ENCODE data around the gene NKX1-1. TPM values are rescaled to one million over a fixed set of nuclear protein-coding genes. Genes with fewer than 3 reads are reported as not detected.

The NKX1-1 gene
- total and polyA plus RNA-seq, 2 experiments from 2014 or later, result not detected

DNA sequence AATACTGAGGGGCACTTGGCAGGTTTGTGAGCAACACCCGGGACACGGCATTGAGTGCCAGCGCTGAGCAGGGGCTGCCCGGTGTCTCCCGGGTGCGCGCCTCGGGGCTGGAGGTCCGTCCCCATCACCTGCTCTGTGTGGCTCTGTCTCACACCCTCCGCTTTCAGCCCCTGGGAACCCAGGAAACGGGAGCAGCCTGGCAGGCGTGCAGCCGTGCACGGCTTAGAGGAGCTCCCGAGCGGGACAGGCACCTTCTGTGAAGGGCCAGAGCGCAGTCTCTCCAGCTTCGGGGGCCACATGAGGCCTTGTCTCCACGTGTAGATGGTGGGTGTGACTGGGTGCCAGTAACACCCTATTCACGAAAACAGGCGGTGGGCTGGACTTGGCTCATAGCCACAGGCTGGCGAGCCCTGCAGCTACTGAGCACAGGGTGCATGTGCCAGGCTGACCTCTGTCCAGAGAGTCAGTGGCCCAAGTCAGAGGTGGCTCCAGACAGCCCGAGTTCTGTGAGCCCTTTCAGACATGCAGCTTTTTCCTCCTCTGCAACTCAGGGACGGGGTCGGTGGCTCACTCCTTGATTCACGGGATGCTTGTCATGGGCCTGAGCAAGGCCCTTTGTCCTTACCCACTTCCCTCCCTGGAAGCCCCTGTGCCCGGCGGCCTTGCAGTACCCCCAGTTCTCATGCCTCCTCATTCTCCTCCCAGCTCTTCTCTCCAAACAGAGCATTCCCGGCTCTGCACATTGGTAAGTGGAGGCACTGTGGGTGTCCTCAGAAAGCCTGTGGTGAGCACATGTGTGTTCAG, 35.7 kb downstream of the NKX1-1 start (continued):
- TF ChIP-seq, protein P1, sequence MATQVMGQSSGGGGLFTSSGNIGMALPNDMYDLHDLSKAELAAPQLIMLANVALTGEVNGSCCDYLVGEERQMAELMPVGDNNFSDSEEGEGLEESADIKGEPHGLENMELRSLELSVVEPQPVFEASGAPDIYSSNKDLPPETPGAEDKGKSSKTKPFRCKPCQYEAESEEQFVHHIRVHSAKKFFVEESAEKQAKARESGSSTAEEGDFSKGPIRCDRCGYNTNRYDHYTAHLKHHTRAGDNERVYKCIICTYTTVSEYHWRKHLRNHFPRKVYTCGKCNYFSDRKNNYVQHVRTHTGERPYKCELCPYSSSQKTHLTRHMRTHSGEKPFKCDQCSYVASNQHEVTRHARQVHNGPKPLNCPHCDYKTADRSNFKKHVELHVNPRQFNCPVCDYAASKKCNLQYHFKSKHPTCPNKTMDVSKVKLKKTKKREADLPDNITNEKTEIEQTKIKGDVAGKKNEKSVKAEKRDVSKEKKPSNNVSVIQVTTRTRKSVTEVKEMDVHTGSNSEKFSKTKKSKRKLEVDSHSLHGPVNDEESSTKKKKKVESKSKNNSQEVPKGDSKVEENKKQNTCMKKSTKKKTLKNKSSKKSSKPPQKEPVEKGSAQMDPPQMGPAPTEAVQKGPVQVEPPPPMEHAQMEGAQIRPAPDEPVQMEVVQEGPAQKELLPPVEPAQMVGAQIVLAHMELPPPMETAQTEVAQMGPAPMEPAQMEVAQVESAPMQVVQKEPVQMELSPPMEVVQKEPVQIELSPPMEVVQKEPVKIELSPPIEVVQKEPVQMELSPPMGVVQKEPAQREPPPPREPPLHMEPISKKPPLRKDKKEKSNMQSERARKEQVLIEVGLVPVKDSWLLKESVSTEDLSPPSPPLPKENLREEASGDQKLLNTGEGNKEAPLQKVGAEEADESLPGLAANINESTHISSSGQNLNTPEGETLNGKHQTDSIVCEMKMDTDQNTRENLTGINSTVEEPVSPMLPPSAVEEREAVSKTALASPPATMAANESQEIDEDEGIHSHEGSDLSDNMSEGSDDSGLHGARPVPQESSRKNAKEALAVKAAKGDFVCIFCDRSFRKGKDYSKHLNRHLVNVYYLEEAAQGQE (IDR thresholded peaks at IDR 0.05; ENCODE audit: unreplicated experiment), result no peak
- no peak for TF ChIP-seq ZNF331 (CRISPR knock-in tag; IDR thresholded peaks at IDR 0.05; ENCODE audit: low read depth)
- TF ChIP-seq POLR2AphosphoS5 (IDR thresholded peaks at IDR 0.05; ENCODE audit: low read depth), result no peak
- TF ChIP-seq STAT1 (IDR thresholded peaks at IDR 0.05; ENCODE audit: unreplicated experiment), result no peak
- TF ChIP-seq CREB1 (CRISPR knock-in tag; IDR thresholded peaks at IDR 0.05; ENCODE audit: low read depth), result no peak
- TF ChIP-seq, protein P2, sequence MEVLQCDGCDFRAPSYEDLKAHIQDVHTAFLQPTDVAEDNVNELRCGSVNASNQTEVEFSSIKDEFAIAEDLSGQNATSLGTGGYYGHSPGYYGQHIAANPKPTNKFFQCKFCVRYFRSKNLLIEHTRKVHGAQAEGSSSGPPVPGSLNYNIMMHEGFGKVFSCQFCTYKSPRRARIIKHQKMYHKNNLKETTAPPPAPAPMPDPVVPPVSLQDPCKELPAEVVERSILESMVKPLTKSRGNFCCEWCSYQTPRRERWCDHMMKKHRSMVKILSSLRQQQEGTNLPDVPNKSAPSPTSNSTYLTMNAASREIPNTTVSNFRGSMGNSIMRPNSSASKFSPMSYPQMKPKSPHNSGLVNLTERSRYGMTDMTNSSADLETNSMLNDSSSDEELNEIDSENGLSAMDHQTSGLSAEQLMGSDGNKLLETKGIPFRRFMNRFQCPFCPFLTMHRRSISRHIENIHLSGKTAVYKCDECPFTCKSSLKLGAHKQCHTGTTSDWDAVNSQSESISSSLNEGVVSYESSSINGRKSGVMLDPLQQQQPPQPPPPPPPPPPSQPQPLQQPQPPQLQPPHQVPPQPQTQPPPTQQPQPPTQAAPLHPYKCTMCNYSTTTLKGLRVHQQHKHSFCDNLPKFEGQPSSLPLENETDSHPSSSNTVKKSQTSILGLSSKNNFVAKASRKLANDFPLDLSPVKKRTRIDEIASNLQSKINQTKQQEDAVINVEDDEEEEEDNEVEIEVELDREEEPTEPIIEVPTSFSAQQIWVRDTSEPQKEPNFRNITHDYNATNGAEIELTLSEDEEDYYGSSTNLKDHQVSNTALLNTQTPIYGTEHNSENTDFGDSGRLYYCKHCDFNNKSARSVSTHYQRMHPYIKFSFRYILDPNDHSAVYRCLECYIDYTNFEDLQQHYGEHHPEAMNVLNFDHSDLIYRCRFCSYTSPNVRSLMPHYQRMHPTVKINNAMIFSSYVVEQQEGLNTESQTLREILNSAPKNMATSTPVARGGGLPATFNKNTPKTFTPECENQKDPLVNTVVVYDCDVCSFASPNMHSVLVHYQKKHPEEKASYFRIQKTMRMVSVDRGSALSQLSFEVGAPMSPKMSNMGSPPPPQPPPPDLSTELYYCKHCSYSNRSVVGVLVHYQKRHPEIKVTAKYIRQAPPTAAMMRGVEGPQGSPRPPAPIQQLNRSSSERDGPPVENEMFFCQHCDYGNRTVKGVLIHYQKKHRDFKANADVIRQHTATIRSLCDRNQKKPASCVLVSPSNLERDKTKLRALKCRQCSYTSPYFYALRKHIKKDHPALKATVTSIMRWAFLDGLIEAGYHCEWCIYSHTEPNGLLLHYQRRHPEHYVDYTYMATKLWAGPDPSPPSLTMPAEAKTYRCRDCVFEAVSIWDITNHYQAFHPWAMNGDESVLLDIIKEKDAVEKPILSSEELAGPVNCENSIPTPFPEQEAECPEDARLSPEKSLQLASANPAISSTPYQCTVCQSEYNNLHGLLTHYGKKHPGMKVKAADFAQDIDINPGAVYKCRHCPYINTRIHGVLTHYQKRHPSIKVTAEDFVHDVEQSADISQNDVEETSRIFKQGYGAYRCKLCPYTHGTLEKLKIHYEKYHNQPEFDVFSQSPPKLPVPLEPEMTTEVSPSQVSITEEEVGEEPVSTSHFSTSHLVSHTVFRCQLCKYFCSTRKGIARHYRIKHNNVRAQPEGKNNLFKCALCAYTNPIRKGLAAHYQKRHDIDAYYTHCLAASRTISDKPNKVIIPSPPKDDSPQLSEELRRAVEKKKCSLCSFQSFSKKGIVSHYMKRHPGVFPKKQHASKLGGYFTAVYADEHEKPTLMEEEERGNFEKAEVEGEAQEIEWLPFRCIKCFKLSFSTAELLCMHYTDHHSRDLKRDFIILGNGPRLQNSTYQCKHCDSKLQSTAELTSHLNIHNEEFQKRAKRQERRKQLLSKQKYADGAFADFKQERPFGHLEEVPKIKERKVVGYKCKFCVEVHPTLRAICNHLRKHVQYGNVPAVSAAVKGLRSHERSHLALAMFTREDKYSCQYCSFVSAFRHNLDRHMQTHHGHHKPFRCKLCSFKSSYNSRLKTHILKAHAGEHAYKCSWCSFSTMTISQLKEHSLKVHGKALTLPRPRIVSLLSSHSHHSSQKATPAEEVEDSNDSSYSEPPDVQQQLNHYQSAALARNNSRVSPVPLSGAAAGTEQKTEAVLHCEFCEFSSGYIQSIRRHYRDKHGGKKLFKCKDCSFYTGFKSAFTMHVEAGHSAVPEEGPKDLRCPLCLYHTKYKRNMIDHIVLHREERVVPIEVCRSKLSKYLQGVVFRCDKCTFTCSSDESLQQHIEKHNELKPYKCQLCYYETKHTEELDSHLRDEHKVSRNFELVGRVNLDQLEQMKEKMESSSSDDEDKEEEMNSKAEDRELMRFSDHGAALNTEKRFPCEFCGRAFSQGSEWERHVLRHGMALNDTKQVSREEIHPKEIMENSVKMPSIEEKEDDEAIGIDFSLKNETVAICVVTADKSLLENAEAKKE (CRISPR knock-in tag; IDR thresholded peaks at IDR 0.05), result no peak
- TF ChIP-seq JUNB (IDR thresholded peaks at IDR 0.05; ENCODE audit: unreplicated experiment), result no peak
- no peak for TF ChIP-seq EZH2 (IDR thresholded peaks at IDR 0.05; ENCODE audit: low read depth, unreplicated experiment)
- no peak for TF ChIP-seq NANOG (IDR thresholded peaks at IDR 0.05; ENCODE audit: borderline replicate concordance)
